Measurements from ENCODE around the gene ARMC3.
"Not testable (repeated sequence)": the region's sequence is repeated elsewhere in the genome, so short reads cannot be mapped to it uniquely, and the experiment has no call there.

Gene ARMC3

GRCh38 chr10:23072593-23072992 is 144.7 kb downstream of the ARMC3 start:
- DNase-seq (ENCODE audit: low read depth in 3 of 3, low spot score in 1 of 3), result not testable (repeated sequence)

- no peak for DNase-seq (ENCODE audit: low read depth in 3 of 3, low spot score in 1 of 3)
Measured at GRCh38 chr10:23073527-23073926, 145.7 kb downstream of the ARMC3 start.

GRCh38 chr10:23075672-23076071 is 147.8 kb downstream of the ARMC3 start:
- DNase-seq (ENCODE audit: low read depth in 3 of 3, low spot score in 1 of 3), result no peak

GRCh38 chr10:23078114-23078513 is 150.3 kb downstream of the ARMC3 start:
- no peak for DNase-seq (ENCODE audit: low read depth in 3 of 3, low spot score in 1 of 3)

- DNase-seq (ENCODE audit: low read depth in 3 of 3, low spot score in 1 of 3), result no peak
Measured at GRCh38 chr10:23079700-23080099, 151.8 kb downstream of the ARMC3 start.

GRCh38 chr10:23080262-23080661 is 152.4 kb downstream of the ARMC3 start:
- DNase-seq (ENCODE audit: low read depth in 3 of 3, low spot score in 1 of 3), result no peak

GRCh38 chr10:23081221-23081750 is 153.4 kb downstream of the ARMC3 start:
- DNase-seq (ENCODE audit: low read depth in 3 of 3, low spot score in 1 of 3), result no peak

GRCh38 chr10:23081891-23082290 is 154.0 kb downstream of the ARMC3 start:
- no peak for DNase-seq (ENCODE audit: low read depth in 3 of 3, low spot score in 1 of 3)

Data from stimulated activated CD4-positive, alpha-beta T cell treated with anti-CD3 and anti-CD28 coated beads, TNF-alpha, amount 100 ng/mL, for 1 hour (primary cell).